Activated T-cell treated with anti-CD3 and anti-CD28 coated beads, Interleukin-2, amount 50 U/mL, for 24 hours (primary cell): ENCODE results near the gene CRLF2.
"Not testable (repeated sequence)": the region's sequence is repeated elsewhere in the genome, so short reads cannot be mapped to it uniquely, and the experiment has no call there.

Experiments used
- DNase-seq: peaks from one replicate; pipeline ENCODE4 v3.0.0-alpha.2; 2020
- H3K27ac Mint-ChIP-seq: 2 replicates; pipeline ENCODE4 v1.8.0; 2020; ENCODE audit warnings: mild to moderate bottlenecking, mixed read lengths
- H3K27me3 Mint-ChIP-seq: 2 replicates; pipeline ENCODE4 v1.8.0; 2020; ENCODE audit warnings: mixed read lengths
- H3K36me3 Mint-ChIP-seq: 2 replicates; pipeline ENCODE4 v1.8.0; 2020; ENCODE audit warnings: low read depth, mixed read lengths
- H3K4me1 Mint-ChIP-seq: 2 replicates; pipeline ENCODE4 v1.8.0; 2020; ENCODE audit warnings: low read depth, mixed read lengths
- H3K4me3 Mint-ChIP-seq: 2 replicates; pipeline ENCODE4 v1.8.0; 2020; ENCODE audit warnings: mild to moderate bottlenecking, moderate library complexity, mixed read lengths
- H3K9me3 Mint-ChIP-seq: 2 replicates; pipeline ENCODE4 v1.8.0; 2020; ENCODE audit warnings: mixed read lengths

CRLF2 gene

GRCh38 chrX:1165535-1166196, 46.8 kb downstream of the CRLF2 start:
- no peaks in the 10 kb centered on the region for H3K9me3 Mint-ChIP-seq
- H3K36me3 Mint-ChIP-seq, result no peaks in the 10 kb centered on the region
- peak overlapping the region; percentile 12 for H3K4me3 Mint-ChIP-seq
- peak overlapping the region; percentile 29 for H3K27ac Mint-ChIP-seq
- H3K4me1 Mint-ChIP-seq, result peaks cover 7% of the 10 kb centered on the region
- no peak for DNase-seq
- H3K27me3 Mint-ChIP-seq, result peaks cover 24% of the 10 kb centered on the region

GRCh38 chrX:1164322-1165288, 47.8 kb downstream of the CRLF2 start:
- no peaks in the 10 kb centered on the region for H3K36me3 Mint-ChIP-seq
- H3K4me1 Mint-ChIP-seq, result peaks cover 7% of the 10 kb centered on the region
- no peak overlapping the region for H3K4me3 Mint-ChIP-seq
- peaks cover 24% of the 10 kb centered on the region for H3K27me3 Mint-ChIP-seq
- peak; percentile 41 for DNase-seq
- no peaks in the 10 kb centered on the region for H3K9me3 Mint-ChIP-seq
- no peak overlapping the region for H3K27ac Mint-ChIP-seq

GRCh38 chrX:1163231-1163630, 49.2 kb downstream of the CRLF2 start:
- Mint-ChIP-seq H3K4me1 (peaks cover 7% of the 10 kb centered on the region), H3K4me3 (no peak overlapping the region), H3K36me3 (no peaks in the 10 kb centered on the region), H3K27ac (no peak overlapping the region), H3K9me3 (no peaks in the 10 kb centered on the region), H3K27me3 (peaks cover 24% of the 10 kb centered on the region)
- DNase-seq, result no peak

- H3K27me3 Mint-ChIP-seq, result peaks cover 23% of the 10 kb centered on the region
- H3K9me3 Mint-ChIP-seq, result no peaks in the 10 kb centered on the region
- H3K4me3 Mint-ChIP-seq, result no peak overlapping the region
- H3K36me3 Mint-ChIP-seq, result no peaks in the 10 kb centered on the region
- peaks cover 7% of the 10 kb centered on the region for H3K4me1 Mint-ChIP-seq
- no peak for DNase-seq
- H3K27ac Mint-ChIP-seq, result no peak overlapping the region
Measured at GRCh38 chrX:1162119-1162916, 50.1 kb downstream of the CRLF2 start.

GRCh38 chrX:1159548-1159947, 52.9 kb downstream of the CRLF2 start:
- peaks cover 15% of the 10 kb centered on the region for H3K27me3 Mint-ChIP-seq
- peaks cover under 1% of the 10 kb centered on the region for H3K4me1 Mint-ChIP-seq
- H3K36me3 Mint-ChIP-seq, result no peaks in the 10 kb centered on the region
- H3K9me3 Mint-ChIP-seq, result no peaks in the 10 kb centered on the region
- no peak overlapping the region for H3K4me3 Mint-ChIP-seq
- H3K27ac Mint-ChIP-seq, result no peak overlapping the region
- no peak for DNase-seq

GRCh38 chrX:1156681-1157455, 55.6 kb downstream of the CRLF2 start:
- H3K4me3 Mint-ChIP-seq, H3K36me3 Mint-ChIP-seq, H3K4me1 Mint-ChIP-seq, DNase-seq, H3K9me3 Mint-ChIP-seq, H3K27me3 Mint-ChIP-seq, H3K27ac Mint-ChIP-seq: not testable (repeated sequence)

GRCh38 chrX:1153940-1154339, 58.5 kb downstream of the CRLF2 start:
- DNase-seq, result no peak
- no peak overlapping the region for H3K27ac Mint-ChIP-seq
- peaks cover 3% of the 10 kb centered on the region for H3K27me3 Mint-ChIP-seq
- no peaks in the 10 kb centered on the region for H3K36me3 Mint-ChIP-seq
- no peak overlapping the region for H3K4me3 Mint-ChIP-seq
- no peaks in the 10 kb centered on the region for H3K9me3 Mint-ChIP-seq
- H3K4me1 Mint-ChIP-seq, result no peaks in the 10 kb centered on the region

- H3K27me3 Mint-ChIP-seq, result peaks cover 10% of the 10 kb centered on the region
- no peak overlapping the region for H3K4me3 Mint-ChIP-seq
- H3K4me1 Mint-ChIP-seq, result no peaks in the 10 kb centered on the region
- H3K9me3 Mint-ChIP-seq, result no peaks in the 10 kb centered on the region
- no peak overlapping the region for H3K27ac Mint-ChIP-seq
- H3K36me3 Mint-ChIP-seq, result no peaks in the 10 kb centered on the region
- no peak for DNase-seq
Measured at GRCh38 chrX:1152090-1152489, 60.4 kb downstream of the CRLF2 start.

- Mint-ChIP-seq H3K27ac (no peak overlapping the region), H3K9me3 (no peaks in the 10 kb centered on the region), H3K4me1 (no peaks in the 10 kb centered on the region), H3K36me3 (no peaks in the 10 kb centered on the region), H3K27me3 (peaks cover 10% of the 10 kb centered on the region), H3K4me3 (no peak overlapping the region)
- no peak for DNase-seq
Measured at GRCh38 chrX:1151378-1152077, 60.9 kb downstream of the CRLF2 start.

- Mint-ChIP-seq H3K9me3 (no peaks in the 10 kb centered on the region), H3K36me3 (no peaks in the 10 kb centered on the region)
Measured at GRCh38 chrX:1150569-1151347, 61.7 kb downstream of the CRLF2 start.

GRCh38 chrX:1147611-1148515, 64.6 kb downstream of the CRLF2 start:
- no peak overlapping the region for H3K27ac Mint-ChIP-seq
- peaks cover 10% of the 10 kb centered on the region for H3K27me3 Mint-ChIP-seq
- H3K36me3 Mint-ChIP-seq, result no peaks in the 10 kb centered on the region
- H3K4me1 Mint-ChIP-seq, result no peaks in the 10 kb centered on the region
- H3K9me3 Mint-ChIP-seq, result no peaks in the 10 kb centered on the region
- no peak for DNase-seq
- no peak overlapping the region for H3K4me3 Mint-ChIP-seq

More at GRCh38 chrX:1150569-1151347, 61.7 kb downstream of the CRLF2 start:
- Mint-ChIP-seq H3K27ac (no peak overlapping the region), H3K27me3 (peaks cover 10% of the 10 kb centered on the region), H3K4me1 (no peaks in the 10 kb centered on the region), H3K4me3 (no peak overlapping the region)
- DNase-seq, result no peak

GRCh38 chrX:1144293-1144692, 68.2 kb downstream of the CRLF2 start:
- Mint-ChIP-seq H3K27me3 (peaks cover 11% of the 10 kb centered on the region), H3K27ac (no peak overlapping the region), H3K9me3 (no peaks in the 10 kb centered on the region), H3K4me3 (no peak overlapping the region), H3K36me3 (no peaks in the 10 kb centered on the region), H3K4me1 (no peaks in the 10 kb centered on the region)
- DNase-seq, result no peak
